HEK293 (cell line): Measurements from ENCODE around the gene UVSSA.

ENCODE experiments used
- CTCF ChIA-PET: fragments of 350-600 bp; formaldehyde crosslinking; extraction: SDS; loops from one replicate; lab custom pipeline; 2021; ENCODE audit warnings: antibody characterized with exemption; lab: Yijun Ruan, JAX
- POLR2A ChIA-PET: fragments of 300-600 bp; formaldehyde crosslinking; extraction: SDS; loops from one replicate; lab custom pipeline; 2020; ENCODE audit warnings: antibody characterized with exemption, inconsistent platforms; lab: Yijun Ruan, JAX
- H3K27ac ChIP-seq: fragments of 200-500 bp; sonication (Bioruptor generic); 2 replicates; pipeline ENCODE4 v1.5.1; 2014; ENCODE audit warnings: low read depth, low read length, control low read depth, inconsistent platforms; ENCODE audit errors: extremely low read depth
- H3K36me3 ChIP-seq, 2 experiments: fragments of 200-500 bp in 1 of 2; sonication (Bioruptor generic) in 1 of 2; 1 replicate in 1 of 2; 2 replicates in 1 of 2; pipeline ENCODE4 v1.5.1; 2014 to 2017; ENCODE audit warnings: inconsistent platforms in 2 of 2, low read length in 2 of 2; ENCODE audit not compliant: control insufficient read depth in 2 of 2, insufficient read depth in 1 of 2
- H3K4me1 ChIP-seq: fragments of 200-500 bp; sonication (Bioruptor generic); 2 replicates; pipeline ENCODE4 v1.5.1; 2014; ENCODE audit warnings: mild to moderate bottlenecking, low read length, inconsistent platforms; ENCODE audit not compliant: control insufficient read depth, insufficient read depth
- H3K4me3 ChIP-seq: 2 replicates; pipeline ENCODE4 v1.5.1; 2011; ENCODE audit warnings: low read depth, mild to moderate bottlenecking, control low read depth, low read length, moderate library complexity
- H3K9me3 ChIP-seq: fragments of 200-500 bp; sonication (Bioruptor generic); 2 replicates; pipeline ENCODE4 v1.5.1; 2014; ENCODE audit warnings: low read depth, low read length, inconsistent platforms; ENCODE audit not compliant: control insufficient read depth, insufficient read depth
- GLIS1 ChIP-seq: fragments of 450-650 bp; formaldehyde crosslinking; IDR thresholded peaks from 2 replicates; pipeline ENCODE4 v1.5.1; 2016; ENCODE audit warnings: missing biosample characterization, missing genetic modification characterization
- HOXC10 ChIP-seq: sonication (generic); formaldehyde crosslinking; IDR thresholded peaks from 2 replicates; pipeline ENCODE4 v1.8.1; 2023; ENCODE audit warnings: mild to moderate bottlenecking, missing genetic modification reagents
- ZBTB11 ChIP-seq: fragments of 450-650 bp; formaldehyde crosslinking; conservative IDR thresholded peaks from 2 replicates; pipeline ENCODE4 v1.5.1; 2016; ENCODE audit warnings: low read depth, missing biosample characterization, missing genetic modification characterization
- ZBTB20 ChIP-seq: fragments of 450-650 bp; formaldehyde crosslinking; IDR thresholded peaks from 2 replicates; pipeline ENCODE4 v1.5.1; 2016; ENCODE audit warnings: missing biosample characterization, missing genetic modification characterization
- ZNF10 ChIP-seq: fragments of 450-650 bp; formaldehyde crosslinking; IDR thresholded peaks from 2 replicates; pipeline ENCODE4 v1.5.1; 2017; ENCODE audit warnings: missing biosample characterization, missing genetic modification characterization
- ZNF184 ChIP-seq: fragments of 450-650 bp; IDR thresholded peaks from 2 replicates; pipeline ENCODE4 v1.5.1; 2018; ENCODE audit warnings: missing biosample characterization, mild to moderate bottlenecking, missing genetic modification characterization
- ZNF23 ChIP-seq: fragments of 450-650 bp; formaldehyde crosslinking; IDR thresholded peaks from 2 replicates; pipeline ENCODE4 v1.5.1; 2016; ENCODE audit warnings: missing biosample characterization, missing genetic modification characterization, borderline replicate concordance
- ZNF302 ChIP-seq: fragments of 450-650 bp; formaldehyde crosslinking; IDR thresholded peaks from 2 replicates; pipeline ENCODE4 v1.5.1; 2016; ENCODE audit warnings: missing biosample characterization, missing genetic modification characterization, low read depth
- ZNF350 ChIP-seq: fragments of 450-650 bp; formaldehyde crosslinking; IDR thresholded peaks from 2 replicates; pipeline ENCODE4 v1.5.0; 2017; ENCODE audit warnings: missing biosample characterization, mild to moderate bottlenecking, missing genetic modification characterization
- ZNF391 ChIP-seq: fragments of 450-650 bp; formaldehyde crosslinking; IDR thresholded peaks from 2 replicates; pipeline ENCODE4 v1.5.1; 2016; ENCODE audit warnings: low read depth, missing biosample characterization, missing genetic modification characterization, borderline replicate concordance
- ZNF416 ChIP-seq: fragments of 450-650 bp; formaldehyde crosslinking; IDR thresholded peaks from 2 replicates; pipeline ENCODE4 v1.5.1; 2016; ENCODE audit warnings: missing biosample characterization, missing genetic modification characterization
- ZNF449 ChIP-seq: fragments of 450-650 bp; formaldehyde crosslinking; IDR thresholded peaks from 2 replicates; pipeline ENCODE4 v1.5.1; 2017; ENCODE audit warnings: missing biosample characterization, mild to moderate bottlenecking, missing genetic modification characterization, moderate library complexity
- ZNF48 ChIP-seq: fragments of 450-650 bp; formaldehyde crosslinking; IDR thresholded peaks from 2 replicates; pipeline ENCODE4 v1.5.1; 2016; ENCODE audit warnings: missing biosample characterization, missing genetic modification characterization
- ZNF596 ChIP-seq: fragments of 450-650 bp; IDR thresholded peaks from 2 replicates; pipeline ENCODE4 v1.5.0; 2018; ENCODE audit warnings: missing biosample characterization, mild to moderate bottlenecking, missing genetic modification characterization, moderate library complexity
- ZNF600 ChIP-seq: fragments of 450-650 bp; formaldehyde crosslinking; IDR thresholded peaks from 2 replicates; pipeline ENCODE4 v1.5.1; 2016; ENCODE audit warnings: missing biosample characterization, missing genetic modification characterization
- ZNF660 ChIP-seq: fragments of 450-650 bp; IDR thresholded peaks from 2 replicates; pipeline ENCODE4 v1.5.1; 2018; ENCODE audit warnings: missing biosample characterization, mild to moderate bottlenecking, missing genetic modification characterization
- ZNF785 ChIP-seq: fragments of 450-650 bp; formaldehyde crosslinking; IDR thresholded peaks from 2 replicates; pipeline ENCODE4 v1.5.1; 2016; ENCODE audit warnings: missing biosample characterization, missing genetic modification characterization
- ZNF792 ChIP-seq: fragments of 450-650 bp; formaldehyde crosslinking; IDR thresholded peaks from 2 replicates; pipeline ENCODE4 v1.5.1; 2016; ENCODE audit warnings: missing biosample characterization, missing genetic modification characterization
- ZNF843 ChIP-seq: fragments of 450-650 bp; formaldehyde crosslinking; IDR thresholded peaks from 2 replicates; pipeline ENCODE4 v1.5.1; 2016; ENCODE audit warnings: missing biosample characterization, missing genetic modification characterization
- ZSCAN30 ChIP-seq: fragments of 450-650 bp; IDR thresholded peaks from 2 replicates; pipeline ENCODE4 v1.5.1; 2018; ENCODE audit warnings: missing biosample characterization, mild to moderate bottlenecking, missing genetic modification characterization, moderate library complexity
- TF ChIP-seq, protein P1 (sequence below): fragments of 450-650 bp; formaldehyde crosslinking; IDR thresholded peaks from 2 replicates; pipeline ENCODE4 v1.5.1; 2016; ENCODE audit warnings: missing biosample characterization, missing genetic modification characterization
- TF ChIP-seq, protein P2 (sequence below): fragments of 450-650 bp; formaldehyde crosslinking; IDR thresholded peaks from 2 replicates; pipeline ENCODE4 v1.5.1; 2016; ENCODE audit warnings: missing biosample characterization, missing genetic modification characterization
- TF ChIP-seq, protein P3 (sequence below): fragments of 450-650 bp; formaldehyde crosslinking; IDR thresholded peaks from 2 replicates; pipeline ENCODE4 v1.5.1; 2016; ENCODE audit warnings: missing biosample characterization, missing genetic modification characterization

UVSSA gene

GRCh38 chr4:1345903-1346780 is 866 bp upstream of the UVSSA start (continued):
- TF ChIP-seq ZNF10 (tag by site-specific recombination), result peak; percentile 57; the same call in 1 of the 2 replicates
- no peak for TF ChIP-seq ZNF350
- peak; percentile 42; the same call in 1 of the 2 replicates for TF ChIP-seq ZNF184
- TF ChIP-seq, protein P1, sequence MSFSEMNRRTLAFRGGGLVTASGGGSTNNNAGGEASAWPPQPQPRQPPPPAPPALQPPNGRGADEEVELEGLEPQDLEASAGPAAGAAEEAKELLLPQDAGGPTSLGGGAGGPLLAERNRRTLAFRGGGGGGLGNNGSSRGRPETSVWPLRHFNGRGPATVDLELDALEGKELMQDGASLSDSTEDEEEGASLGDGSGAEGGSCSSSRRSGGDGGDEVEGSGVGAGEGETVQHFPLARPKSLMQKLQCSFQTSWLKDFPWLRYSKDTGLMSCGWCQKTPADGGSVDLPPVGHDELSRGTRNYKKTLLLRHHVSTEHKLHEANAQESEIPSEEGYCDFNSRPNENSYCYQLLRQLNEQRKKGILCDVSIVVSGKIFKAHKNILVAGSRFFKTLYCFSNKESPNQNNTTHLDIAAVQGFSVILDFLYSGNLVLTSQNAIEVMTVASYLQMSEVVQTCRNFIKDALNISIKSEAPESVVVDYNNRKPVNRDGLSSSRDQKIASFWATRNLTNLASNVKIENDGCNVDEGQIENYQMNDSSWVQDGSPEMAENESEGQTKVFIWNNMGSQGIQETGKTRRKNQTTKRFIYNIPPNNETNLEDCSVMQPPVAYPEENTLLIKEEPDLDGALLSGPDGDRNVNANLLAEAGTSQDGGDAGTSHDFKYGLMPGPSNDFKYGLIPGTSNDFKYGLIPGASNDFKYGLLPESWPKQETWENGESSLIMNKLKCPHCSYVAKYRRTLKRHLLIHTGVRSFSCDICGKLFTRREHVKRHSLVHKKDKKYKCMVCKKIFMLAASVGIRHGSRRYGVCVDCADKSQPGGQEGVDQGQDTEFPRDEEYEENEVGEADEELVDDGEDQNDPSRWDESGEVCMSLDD, result peak; percentile 55
- 0 out of 2 replicates have a peak, but pooled peaks have one; percentile 7 for TF ChIP-seq ZNF600 (tag by site-specific recombination)
- 0 out of 2 replicates have a peak, but pooled peaks have one; percentile 13 for TF ChIP-seq ZNF596 (tag by site-specific recombination)
- TF ChIP-seq ZSCAN30, result peak; percentile 37; the same call in 1 of the 2 replicates

- ChIA-PET CTCF (interaction anchor here (0.7 to 1.7 kb wide), 4 partner anchors 44 to 217 kb away, joined by 3 to 5 read pairs (median 4); no protein-coding TSS in a partner anchor), POLR2A (interaction anchor here (0.8 to 3.2 kb wide), 4 partner anchors 9 to 98 kb away, joined by 3 to 41 read pairs (median 8); partner anchors contain the start of genes CTBP1 and MAEA)
- peaks cover 0 to 20% of the 10 kb centered on the region in 2 experiments; a peak in 1 of 3 replicates for H3K36me3 ChIP-seq
- peak overlapping the region; percentile 57 for H3K4me3 ChIP-seq
- no peaks in the 10 kb centered on the region for H3K9me3 ChIP-seq
- peak overlapping the region; percentile 60 for H3K27ac ChIP-seq
- H3K4me1 ChIP-seq, result no peaks in the 10 kb centered on the region
- TF ChIP-seq ZNF302 (tag by site-specific recombination), result no peak
- no peak for TF ChIP-seq ZNF596 (tag by site-specific recombination)
- no peak for TF ChIP-seq ZNF843
- TF ChIP-seq, protein P2, sequence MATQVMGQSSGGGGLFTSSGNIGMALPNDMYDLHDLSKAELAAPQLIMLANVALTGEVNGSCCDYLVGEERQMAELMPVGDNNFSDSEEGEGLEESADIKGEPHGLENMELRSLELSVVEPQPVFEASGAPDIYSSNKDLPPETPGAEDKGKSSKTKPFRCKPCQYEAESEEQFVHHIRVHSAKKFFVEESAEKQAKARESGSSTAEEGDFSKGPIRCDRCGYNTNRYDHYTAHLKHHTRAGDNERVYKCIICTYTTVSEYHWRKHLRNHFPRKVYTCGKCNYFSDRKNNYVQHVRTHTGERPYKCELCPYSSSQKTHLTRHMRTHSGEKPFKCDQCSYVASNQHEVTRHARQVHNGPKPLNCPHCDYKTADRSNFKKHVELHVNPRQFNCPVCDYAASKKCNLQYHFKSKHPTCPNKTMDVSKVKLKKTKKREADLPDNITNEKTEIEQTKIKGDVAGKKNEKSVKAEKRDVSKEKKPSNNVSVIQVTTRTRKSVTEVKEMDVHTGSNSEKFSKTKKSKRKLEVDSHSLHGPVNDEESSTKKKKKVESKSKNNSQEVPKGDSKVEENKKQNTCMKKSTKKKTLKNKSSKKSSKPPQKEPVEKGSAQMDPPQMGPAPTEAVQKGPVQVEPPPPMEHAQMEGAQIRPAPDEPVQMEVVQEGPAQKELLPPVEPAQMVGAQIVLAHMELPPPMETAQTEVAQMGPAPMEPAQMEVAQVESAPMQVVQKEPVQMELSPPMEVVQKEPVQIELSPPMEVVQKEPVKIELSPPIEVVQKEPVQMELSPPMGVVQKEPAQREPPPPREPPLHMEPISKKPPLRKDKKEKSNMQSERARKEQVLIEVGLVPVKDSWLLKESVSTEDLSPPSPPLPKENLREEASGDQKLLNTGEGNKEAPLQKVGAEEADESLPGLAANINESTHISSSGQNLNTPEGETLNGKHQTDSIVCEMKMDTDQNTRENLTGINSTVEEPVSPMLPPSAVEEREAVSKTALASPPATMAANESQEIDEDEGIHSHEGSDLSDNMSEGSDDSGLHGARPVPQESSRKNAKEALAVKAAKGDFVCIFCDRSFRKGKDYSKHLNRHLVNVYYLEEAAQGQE (tag by site-specific recombination), result peak; percentile 53; the same call in 1 of the 2 replicates
- no peak for TF ChIP-seq ZNF416 (tag by site-specific recombination)
- TF ChIP-seq ZNF48, result no peak
- no peak for TF ChIP-seq GLIS1 (tag by site-specific recombination)
- TF ChIP-seq, protein P3, sequence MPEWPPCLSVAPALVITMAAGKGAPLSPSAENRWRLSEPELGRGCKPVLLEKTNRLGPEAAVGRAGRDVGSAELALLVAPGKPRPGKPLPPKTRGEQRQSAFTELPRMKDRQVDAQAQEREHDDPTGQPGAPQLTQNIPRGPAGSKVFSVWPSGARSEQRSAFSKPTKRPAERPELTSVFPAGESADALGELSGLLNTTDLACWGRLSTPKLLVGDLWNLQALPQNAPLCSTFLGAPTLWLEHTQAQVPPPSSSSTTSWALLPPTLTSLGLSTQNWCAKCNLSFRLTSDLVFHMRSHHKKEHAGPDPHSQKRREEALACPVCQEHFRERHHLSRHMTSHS (tag by site-specific recombination), result no peak
- TF ChIP-seq ZNF391, result no peak
- peak; percentile 89 for TF ChIP-seq ZBTB20 (tag by site-specific recombination)
- no peak for TF ChIP-seq ZNF23 (tag by site-specific recombination)
- peak; percentile 97 for TF ChIP-seq ZNF449 (tag by site-specific recombination)
- TF ChIP-seq ZNF792 (tag by site-specific recombination), result no peak
- no peak for TF ChIP-seq ZNF660 (tag by site-specific recombination)
- TF ChIP-seq ZNF785 (tag by site-specific recombination), result no peak
- no peak for TF ChIP-seq HOXC10 (CRISPR knock-in tag)
- TF ChIP-seq ZBTB11 (tag by site-specific recombination), result 0 out of 2 replicates have a peak, but pooled peaks have one; percentile 48
- TF ChIP-seq ZSCAN30, result 0 out of 2 replicates have a peak, but pooled peaks have one; percentile 42
Observed at GRCh38 chr4:1347410-1347864, 429 bp downstream of the UVSSA start.
